HG02798 (cell line): ENCODE data around the gene SLC25A27.
"Not testable (repeated sequence)": the region's sequence is repeated elsewhere in the genome, so short reads cannot be mapped to it uniquely, and the experiment has no call there.

ENCODE experiments used
- ATAC-seq: cut with Tn5 transposase; IDR thresholded peaks from one replicate; pipeline ENCODE4 v1.9.1; 2021; ENCODE audit warnings: mild to moderate bottlenecking; ENCODE audit not compliant: unreplicated experiment, poor library complexity

The SLC25A27 gene, protein sequence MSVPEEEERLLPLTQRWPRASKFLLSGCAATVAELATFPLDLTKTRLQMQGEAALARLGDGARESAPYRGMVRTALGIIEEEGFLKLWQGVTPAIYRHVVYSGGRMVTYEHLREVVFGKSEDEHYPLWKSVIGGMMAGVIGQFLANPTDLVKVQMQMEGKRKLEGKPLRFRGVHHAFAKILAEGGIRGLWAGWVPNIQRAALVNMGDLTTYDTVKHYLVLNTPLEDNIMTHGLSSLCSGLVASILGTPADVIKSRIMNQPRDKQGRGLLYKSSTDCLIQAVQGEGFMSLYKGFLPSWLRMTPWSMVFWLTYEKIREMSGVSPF

DNA sequence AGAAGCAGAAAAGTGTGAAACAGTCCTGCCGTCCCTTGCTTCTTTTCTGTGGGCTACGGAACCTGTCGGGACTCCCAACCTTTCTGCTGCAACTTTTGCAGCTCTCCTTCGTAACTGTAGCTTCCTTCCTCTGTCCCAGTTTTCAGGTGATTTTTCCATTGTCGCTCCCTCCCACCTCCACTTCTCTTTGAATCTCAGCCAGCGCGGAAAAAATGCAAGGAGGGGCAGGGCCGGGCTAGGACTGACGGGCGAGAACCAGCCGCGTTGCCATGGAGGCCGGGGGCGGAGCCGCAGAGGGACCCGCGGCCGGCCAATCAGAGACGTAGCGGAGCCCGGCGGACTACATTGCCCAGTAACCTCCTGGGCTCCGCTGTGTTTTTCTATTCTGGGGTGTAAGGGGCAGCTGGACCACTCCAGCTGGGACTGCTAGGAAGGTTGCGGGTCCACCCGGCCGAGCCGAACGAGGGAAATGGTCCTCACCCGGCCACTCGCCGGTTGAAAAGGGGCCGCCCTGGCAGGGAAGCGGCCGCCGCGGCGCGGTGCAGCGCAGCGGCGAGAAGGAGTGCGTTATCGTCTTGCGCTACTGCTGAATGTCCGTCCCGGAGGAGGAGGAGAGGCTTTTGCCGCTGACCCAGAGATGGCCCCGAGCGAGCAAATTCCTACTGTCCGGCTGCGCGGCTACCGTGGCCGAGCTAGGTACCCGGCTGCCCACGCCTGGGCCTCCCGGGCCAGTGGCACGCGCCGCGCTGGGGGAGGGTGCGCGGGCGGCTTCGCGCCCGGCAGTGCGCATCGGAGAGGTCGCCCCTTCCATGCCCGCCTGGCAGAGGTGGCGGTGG lies at the start of gene SLC25A27, which contains the start of gene CYP39A1:
SLC25A27 (plus strand) TSS at position 373 of the 836 bp plus-strand sequence; CDS start at position 591, 218 bp downstream.
CYP39A1 (minus strand) TSS at position 216 of the 836 bp plus-strand sequence. CDS start 236 bp downstream, outside the sequence.
- ATAC-seq, result peak; percentile 100

DNA sequence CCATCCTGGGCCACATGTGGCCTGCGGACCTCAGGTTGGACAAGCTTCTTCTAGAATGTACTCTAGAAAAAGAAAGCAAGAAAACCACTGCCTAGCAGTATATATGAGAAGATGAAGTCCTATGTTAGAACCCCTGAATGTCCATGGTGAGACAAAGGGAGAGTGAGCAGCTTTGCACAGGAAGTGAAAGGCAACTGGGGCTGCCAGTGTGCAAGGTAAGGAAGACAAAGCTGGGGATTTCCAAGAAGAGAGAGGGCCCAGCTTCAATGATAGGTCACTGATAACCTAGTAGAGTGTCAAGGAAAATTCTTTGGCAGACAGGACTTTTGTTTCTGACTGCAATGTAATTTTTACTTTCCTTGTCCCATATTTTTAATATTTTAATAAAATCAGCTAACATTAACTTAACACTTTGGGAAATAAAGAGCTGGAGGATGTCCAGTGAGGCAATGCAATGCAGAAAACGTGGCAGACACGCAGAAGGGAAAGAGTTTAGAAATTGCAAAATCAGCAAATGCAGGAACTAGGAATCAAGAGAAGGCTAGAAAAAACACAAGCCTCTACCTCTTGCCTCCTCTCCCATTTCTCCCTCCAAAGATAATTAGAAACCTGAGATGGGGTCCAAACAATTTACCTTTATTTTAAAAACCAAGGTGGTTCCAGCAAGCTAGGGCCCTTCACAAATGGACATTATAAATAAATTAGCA lies 47.5 kb upstream of the SLC25A27 start:
- ATAC-seq, result peak; percentile 59

DNA sequence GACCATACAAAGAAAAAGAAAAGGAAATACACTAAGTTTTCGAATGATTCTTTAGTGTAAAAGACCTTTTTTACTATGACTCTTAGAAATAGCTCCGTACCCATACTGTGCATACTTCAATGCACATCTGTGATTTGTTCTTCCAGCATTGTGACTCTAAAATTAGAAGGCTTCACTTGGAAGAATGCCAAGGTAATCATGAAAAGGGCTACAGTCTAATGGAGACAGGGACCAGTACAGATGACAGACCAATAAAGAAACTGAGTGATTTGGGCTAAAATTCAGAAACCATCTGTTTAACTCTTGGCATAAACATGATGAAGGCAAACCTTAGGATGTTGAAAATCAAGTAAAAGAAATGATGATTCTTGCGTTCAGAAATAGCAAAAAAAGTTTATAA lies 46.4 kb upstream of the SLC25A27 start:
- no peak for ATAC-seq

DNA sequence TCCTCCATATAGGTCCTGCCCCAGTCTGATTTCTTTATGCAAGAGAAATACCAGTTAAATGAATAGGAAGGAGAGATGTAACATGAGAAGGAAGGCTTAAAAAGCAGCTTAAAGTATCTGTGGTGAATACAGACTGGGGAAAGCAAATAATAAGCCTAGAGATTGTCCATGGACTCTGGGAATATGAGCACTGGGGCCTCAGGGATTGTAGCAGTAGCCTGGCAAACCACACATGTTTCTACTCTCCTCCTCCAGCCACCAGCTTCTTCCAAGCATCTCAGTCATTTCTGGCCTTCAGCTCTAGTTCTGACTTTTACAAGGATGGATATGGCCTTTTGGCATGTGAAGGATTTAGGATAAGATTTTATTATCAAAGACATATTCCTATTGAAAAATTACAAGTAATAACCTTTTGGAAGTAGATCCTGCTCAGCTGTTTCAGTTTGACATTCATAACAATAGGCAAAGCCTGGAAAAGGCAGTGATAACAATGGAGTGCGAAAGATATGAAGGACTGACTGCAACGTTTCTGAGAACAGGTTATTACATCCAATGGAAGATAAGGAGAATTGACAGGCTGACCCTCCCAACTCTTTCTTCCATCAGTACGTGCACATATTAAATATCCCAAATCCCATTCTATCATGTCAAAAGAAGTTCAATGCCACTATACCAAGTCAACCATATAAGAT lies 41.8 kb upstream of the SLC25A27 start:
- ATAC-seq, result no peak

DNA sequence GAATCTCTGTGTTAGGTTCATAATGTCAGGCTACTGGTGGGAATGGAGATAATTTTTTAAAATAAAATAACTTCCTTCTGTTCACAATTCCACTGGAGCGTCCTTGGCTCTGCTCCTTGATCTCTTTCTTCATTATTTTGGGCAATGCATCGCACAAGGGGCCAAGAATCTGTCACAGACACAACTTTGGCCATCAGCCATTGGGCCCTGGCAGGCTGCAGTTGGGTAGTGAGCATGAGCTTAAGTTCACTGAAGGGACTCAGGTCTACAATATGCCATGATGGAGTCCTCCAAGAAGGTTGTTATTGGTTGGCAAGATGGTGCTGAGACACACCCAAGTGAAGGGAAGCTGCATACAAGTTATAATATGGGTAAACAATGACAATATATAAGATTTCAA lies 40.1 kb upstream of the SLC25A27 start:
- ATAC-seq, result no peak

DNA sequence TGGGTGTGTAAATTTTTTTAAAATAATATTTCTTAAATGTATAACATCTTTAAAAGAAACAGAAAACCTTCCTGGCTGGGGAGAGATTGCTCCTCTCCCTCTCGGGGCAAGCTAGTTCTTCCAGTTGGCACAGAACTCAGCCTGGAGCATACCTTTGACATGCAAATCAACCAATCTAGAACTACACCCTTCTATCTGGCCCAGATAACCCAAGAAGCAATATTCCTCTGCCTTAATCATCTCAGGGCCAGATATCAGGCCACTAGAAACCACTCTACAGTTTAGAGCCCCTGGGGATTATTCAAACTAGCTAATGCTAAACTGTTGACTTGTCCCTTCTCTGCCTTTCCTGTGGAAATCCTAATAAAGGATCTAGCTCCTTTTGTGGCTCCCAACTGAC lies 34.0 kb upstream of the SLC25A27 start:
- ATAC-seq, result no peak

DNA sequence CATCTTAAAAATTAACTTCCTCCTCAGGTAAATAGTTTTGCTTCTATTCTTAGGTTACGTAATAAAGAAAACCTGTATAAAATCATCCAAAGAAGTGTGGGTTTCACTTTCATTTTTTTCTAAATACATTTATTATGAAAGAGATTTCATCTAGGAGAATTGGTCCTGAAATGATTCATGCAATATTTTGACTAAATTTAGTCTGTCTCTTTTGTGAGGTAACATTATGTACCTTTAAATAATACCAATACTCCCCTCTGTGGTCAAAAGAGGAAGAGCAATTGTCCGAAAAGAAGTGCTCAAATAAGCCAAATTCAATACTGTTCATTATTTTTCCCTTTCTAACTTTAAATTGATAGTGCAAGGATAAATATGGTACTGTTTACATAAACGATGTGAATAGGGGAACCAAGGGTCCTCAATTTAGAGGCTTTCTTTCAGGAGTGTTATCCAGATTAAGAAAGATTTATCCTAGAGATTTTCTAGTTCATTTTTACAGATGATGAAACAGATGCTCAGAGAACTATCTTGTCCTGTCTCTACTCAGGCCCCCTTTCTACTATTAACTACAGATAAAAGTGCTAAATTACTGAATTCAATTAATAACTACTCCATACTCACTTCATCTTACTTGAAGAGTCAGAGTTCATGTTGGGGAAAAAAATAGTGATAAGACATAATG lies 26.4 kb upstream of the SLC25A27 start:
- ATAC-seq, result peak; percentile 79

DNA sequence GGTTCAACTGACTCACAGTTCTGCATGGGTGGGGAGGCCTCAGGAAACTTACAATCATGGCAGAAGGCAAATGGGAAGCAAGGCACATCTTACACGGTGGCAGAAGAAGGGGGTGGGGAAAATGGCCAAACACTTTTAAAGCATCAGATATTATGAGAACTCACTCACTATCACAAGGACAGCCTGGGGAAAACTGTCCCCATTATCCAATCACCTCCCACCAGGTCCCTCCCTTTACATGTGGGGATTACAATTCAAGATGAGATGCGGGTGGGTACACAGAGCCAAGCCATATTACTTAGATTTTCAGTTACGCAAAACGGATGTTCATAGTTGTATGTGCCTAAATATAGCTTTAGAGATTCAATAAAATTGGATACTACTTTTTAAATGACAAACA lies 25.8 kb upstream of the SLC25A27 start:
- ATAC-seq, result no peak

DNA sequence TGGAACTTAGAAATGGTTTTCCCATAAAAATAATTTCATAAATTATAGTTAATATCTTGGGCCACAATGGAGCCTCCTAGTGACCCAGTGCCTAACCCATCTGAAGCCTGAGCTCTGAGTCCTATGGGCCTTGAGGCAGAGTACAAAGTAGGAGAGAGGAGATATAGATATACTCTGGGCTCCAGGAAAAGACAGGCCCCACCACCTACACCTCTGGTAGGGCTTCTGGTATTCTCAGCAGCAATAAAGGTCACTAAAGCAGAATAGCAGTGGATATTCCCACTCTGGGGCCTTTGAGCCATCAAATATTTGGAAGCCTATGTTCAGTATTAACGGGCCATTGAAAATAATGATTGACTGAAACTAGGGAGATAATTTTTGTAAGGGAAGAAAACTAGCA lies 24.3 kb upstream of the SLC25A27 start:
- no peak for ATAC-seq

DNA sequence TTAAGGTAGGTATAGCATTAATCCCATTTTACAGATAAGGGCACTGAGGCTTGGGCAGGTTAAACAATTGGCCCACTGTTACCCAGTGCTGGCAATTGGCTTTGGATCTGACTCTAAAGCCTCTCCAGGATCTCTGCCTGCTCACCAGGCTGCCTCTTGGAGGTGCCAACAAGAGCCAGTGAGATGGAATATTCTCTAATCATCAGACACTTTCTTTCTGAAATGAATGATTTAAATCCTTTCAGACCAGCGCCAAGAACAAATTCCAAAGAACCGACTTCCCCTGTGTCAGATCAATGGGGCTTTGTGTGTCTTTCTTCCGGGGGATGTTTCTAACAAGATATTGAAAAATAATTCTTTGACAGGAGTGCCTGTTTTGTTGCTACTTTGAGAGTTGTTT lies 23.8 kb upstream of the SLC25A27 start:
- no peak for ATAC-seq

DNA sequence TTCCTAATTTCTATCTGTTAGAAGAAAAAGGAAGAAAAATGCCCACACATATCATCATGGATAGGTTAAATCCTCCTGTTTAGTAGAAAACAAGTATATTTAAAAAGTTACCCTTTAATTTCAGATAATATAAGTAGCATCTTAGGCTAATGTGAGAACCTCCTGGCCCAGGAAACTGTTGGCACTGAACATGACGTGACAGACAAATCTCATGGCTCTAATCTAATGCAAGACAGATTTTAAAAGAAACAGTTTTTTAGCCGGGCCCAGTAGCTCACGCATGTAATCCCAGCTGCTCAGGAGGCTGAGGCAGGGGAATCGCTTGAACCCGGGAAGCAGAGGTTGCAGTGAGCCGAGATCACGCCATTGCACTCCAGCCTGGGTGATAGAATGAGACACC lies 23.1 kb upstream of the SLC25A27 start:
- no peak for ATAC-seq

DNA sequence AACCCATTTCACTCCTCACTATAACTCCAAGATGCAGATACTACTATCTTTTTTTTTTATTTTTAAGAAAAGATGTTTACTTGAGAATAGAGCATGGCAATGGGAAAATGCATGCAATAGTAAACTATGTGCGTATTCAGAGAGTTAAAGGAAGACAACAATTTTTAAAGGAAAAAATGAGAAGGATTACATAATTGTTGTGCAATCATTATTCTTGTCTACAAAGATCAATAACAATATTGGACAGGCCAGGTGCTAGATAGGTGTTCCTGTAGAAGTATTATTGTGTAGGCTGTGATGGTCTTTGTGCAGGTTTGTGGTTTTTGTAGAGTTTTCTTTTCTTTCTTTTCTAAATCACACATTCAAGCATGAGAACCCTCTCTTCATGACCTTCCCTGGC lies 20.7 kb upstream of the SLC25A27 start:
- ATAC-seq, result no peak

DNA sequence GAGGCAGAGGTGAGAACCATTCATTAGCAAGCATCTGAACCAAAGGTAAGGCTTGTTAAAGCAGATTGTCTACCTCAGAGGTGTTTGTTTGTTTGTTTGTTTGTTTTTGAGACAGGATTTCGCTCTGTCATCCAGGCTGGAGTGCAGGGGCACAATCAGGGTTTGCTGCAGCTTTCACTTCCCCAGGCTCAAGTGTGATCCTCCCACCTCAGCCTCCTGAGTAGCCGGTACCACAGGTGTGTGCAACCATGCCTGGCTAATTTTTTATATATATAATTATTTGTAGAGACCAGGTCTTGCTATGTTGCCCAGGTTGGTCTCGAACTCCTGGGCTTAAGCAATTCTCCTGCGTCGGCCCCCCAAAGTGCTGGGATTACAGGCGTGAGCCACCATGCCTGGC lies 17.3 kb upstream of the SLC25A27 start:
- ATAC-seq, result no peak

DNA sequence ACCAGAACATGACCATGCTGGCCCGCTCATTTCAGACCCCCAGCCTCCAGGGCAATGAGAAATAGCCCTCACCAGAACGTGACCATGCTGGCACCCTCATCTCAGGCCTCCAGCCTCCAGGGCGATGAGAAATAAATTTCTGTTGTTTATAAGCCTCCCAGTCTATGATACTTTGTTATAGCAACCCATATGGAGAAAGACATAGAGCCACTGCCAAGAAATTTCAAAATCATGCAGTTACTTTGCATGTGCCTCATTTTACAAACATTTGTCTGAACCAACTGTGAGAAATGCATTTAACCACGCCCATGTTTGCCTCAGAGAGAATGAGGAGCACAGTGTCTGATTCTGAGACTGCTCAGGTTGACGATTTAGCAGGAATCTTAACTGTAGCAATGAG lies 15.6 kb upstream of the SLC25A27 start:
- no peak for ATAC-seq

DNA sequence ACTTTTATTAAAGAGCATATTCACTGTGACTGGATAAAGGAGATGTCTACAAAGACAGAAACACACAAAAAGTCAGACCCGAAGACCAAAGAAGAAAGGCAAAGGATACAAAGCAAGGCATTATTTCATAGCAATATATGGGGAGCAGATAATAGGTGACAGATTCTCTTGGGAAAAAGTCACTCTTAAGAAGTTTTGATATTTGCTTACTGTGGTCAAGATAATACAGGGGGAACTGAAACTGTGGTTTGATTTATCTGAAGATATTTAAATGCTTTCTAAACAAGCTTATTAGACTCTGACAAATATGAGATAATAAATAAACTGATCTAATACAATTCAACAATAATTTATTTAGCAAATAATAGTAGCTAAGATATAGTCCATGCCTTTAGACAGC lies 14.8 kb upstream of the SLC25A27 start:
- ATAC-seq, result no peak

DNA sequence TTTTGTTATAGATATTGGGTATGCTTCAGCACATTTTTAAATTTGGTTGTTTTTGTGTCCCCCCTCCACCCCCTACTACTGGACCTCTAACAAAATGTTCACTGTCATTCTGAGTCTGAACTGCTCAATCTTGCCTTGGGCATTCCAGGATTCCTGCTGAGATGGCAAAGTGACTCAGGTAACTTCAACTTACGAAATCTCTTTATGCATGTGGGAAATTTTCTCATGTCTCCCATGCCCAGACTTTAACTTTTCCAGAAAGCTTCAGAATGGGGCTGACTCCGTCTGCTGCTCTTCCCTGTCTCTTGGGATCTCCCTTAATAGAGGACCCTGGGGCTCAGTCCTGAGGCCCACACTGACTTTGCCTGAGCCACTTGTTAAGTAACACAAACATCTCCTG lies 14.1 kb upstream of the SLC25A27 start:
- no peak for ATAC-seq

DNA sequence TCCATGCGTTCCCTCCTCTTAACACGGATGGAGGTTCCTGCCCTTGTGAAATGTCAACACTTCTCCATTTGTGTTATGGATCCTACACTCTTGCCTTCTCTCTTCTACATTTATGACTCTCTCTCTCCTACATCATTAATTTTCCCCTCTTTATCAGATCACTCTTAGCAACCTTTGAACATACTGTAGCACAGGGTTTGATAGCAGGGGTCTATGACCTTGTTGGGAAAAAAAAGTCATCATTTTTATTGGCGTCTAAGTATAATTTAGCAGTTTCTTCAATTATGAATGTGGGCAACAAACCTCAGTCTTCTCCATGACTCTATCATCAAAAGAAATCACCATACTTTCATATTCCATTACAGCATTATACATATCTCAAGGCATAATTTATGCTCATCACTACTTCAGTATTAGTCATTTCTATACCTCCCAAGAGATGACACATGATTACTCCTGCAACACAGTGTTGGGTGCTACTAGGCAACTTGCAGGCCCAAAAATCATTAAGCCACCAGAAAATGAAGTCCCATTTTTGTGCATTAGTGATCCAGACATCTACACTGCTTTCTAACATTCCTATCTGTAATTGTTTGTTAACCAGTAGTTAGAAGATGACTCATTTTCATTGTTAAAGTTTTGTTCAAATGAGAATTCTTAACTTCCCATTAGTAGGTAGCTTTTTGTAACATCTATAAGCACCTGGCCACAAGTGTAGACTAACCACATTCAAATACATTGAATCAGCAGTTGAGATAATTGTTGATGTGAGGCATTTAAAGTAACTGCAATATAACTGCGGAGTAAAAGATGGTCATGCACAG lies 9.6 kb upstream of the SLC25A27 start:
- no peak for ATAC-seq

DNA sequence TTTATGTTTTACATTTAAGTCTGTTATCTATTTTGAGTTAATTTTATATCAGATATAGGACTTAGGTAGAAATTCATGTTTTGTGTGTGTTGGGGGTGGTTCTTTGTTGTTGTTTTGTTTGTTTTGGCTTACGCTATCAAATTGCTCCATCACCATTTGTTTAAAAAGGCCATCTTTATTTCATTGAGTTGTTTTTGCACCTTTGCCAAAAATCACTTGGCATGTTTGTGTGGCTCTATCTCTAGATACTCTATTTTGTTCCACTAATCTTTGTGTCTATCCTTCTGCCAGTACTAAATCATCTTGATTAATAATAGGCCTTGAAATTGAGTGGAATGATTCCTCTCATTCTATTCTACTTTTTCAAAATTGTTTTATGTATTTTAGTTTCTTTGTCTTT lies 7.5 kb upstream of the SLC25A27 start:
- ATAC-seq, result no peak

DNA sequence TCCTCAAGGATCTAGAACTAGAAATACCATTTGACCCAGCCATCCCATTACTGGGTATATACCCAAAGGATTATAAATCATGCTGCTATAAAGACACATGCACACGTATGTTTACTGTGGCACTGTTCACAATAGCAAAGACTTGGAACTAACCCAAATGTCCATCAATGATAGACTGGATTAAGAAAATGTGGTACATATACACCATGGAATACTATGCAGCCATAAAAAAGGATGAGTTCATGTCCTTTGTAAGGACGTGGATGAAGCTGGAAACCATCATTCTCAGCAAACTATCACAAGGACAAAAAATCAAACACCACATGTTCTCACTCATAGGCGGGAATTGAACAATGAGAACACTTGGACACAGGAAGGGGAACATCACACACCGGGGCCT lies 4.7 kb upstream of the SLC25A27 start:
- not testable (repeated sequence) for ATAC-seq
